ENCODE results near the gene NUBP1. TPM values are rescaled to one million over a fixed set of nuclear protein-coding genes. Genes with fewer than 3 reads are reported as not detected.

The NUBP1 gene
- total and polyA plus RNA-seq, 8 donors, result 14.6 to 32.1 (median 22.3) TPM

GRCh38 chr16:10741844-10742243 is 1.8 kb upstream of the NUBP1 start:
- Histone ChIP-seq H3K4me3 (no peak overlapping the region), H3K27me3 (no peaks in the 10 kb centered on the region), H3K36me3 (no peaks in the 10 kb centered on the region), H3K9me3 (no peaks in the 10 kb centered on the region), H3K27ac (peak overlapping the region in 2 of 4 donors; percentile 52 to 98), H3K4me1 (peaks cover 8 to 52% (median 19%) of the 10 kb centered on the region in 3 donors)
- no peak for FAIRE-seq
- DNase-seq, result peak in 4 of 6 donors; percentile 35 to 78 (median 62)
- no peak for TF ChIP-seq CTCF (IDR thresholded peaks at IDR 0.05)
- 31 to 37% methylated on average over 4 of the region's 4 CpGs for WGBS, 2 donors
- intact Hi-C loops (cut with DNase I), result no loop called here
- no peak for ATAC-seq

- intact Hi-C loops (cut with DNase I), result no loop called here
- no peaks in the 10 kb centered on the region for H3K27me3 ChIP-seq
- DNase-seq, result no peak
- no peak for ATAC-seq
- peak overlapping the region; percentile 97 to 99 (median 98) for H3K27ac ChIP-seq
- no peak for TF ChIP-seq CTCF (IDR thresholded peaks at IDR 0.05)
- no peak for FAIRE-seq
- H3K36me3 ChIP-seq, result peaks cover 0 to 6% (median 0%) of the 10 kb centered on the region in 3 donors
- H3K9me3 ChIP-seq, result no peaks in the 10 kb centered on the region
- 24 to 29% methylated on average over 5 of the region's 5 CpGs for WGBS, 2 donors
- H3K4me1 ChIP-seq, result peaks cover 8 to 49% (median 19%) of the 10 kb centered on the region in 3 donors
- peak overlapping the region in 2 of 4 donors; percentile 59 for H3K4me3 ChIP-seq
These were observed 424 bp upstream of the NUBP1 start for GRCh38 chr16:10743227-10743609.

GRCh38 chr16:10744370-10745030 is 858 bp downstream of the NUBP1 start:
- TF ChIP-seq CTCF (IDR thresholded peaks at IDR 0.05), result no peak
- intact Hi-C loops (cut with DNase I), result no loop called here
- peaks cover 8 to 42% (median 19%) of the 10 kb centered on the region in 3 donors for H3K4me1 ChIP-seq
- peak overlapping the region in 3 of 4 donors; percentile 98 to 99 (median 98) for H3K27ac ChIP-seq
- ATAC-seq, result peak; percentile 0 to 3 (median 0)
- FAIRE-seq, result no peak
- no peaks in the 10 kb centered on the region for H3K27me3 ChIP-seq
- DNase-seq, result peak in 1 of 6 donors; percentile 23
- WGBS, 2 donors, result 38 to 40% methylated on average over 17 of the region's 17 CpGs
- no peaks in the 10 kb centered on the region for H3K9me3 ChIP-seq
- H3K36me3 ChIP-seq, result peaks cover 0 to 15% (median 0%) of the 10 kb centered on the region in 3 donors
- H3K4me3 ChIP-seq, result peak overlapping the region; percentile 2 to 59 (median 31)

- Histone ChIP-seq H3K4me3 (no peak overlapping the region), H3K4me1 (peaks cover 8 to 38% (median 19%) of the 10 kb centered on the region in 3 donors), H3K9me3 (no peaks in the 10 kb centered on the region), H3K27me3 (no peaks in the 10 kb centered on the region), H3K27ac (peak overlapping the region in 3 of 4 donors; percentile 6 to 99 (median 98)), H3K36me3 (peaks cover 0 to 23% (median 0%) of the 10 kb centered on the region in 3 donors)
- FAIRE-seq (no peak), DNase-seq (no peak), ATAC-seq (no peak)
- 35 to 36% methylated on average over 2 of the region's 2 CpGs for WGBS, 2 donors
- intact Hi-C loops (cut with DNase I), result no loop called here
- no peak for TF ChIP-seq CTCF (IDR thresholded peaks at IDR 0.05)
These were observed 2.2 kb downstream of the NUBP1 start for GRCh38 chr16:10745841-10746240.

GRCh38 chr16:10750793-10751192 is 7.2 kb downstream of the NUBP1 start:
- FAIRE-seq (no peak), DNase-seq (no peak), ATAC-seq (no peak)
- Histone ChIP-seq H3K4me1 (peaks cover 0 to 6% (median 1%) of the 10 kb centered on the region in 3 donors), H3K27ac (no peak overlapping the region), H3K27me3 (no peaks in the 10 kb centered on the region), H3K4me3 (no peak overlapping the region), H3K36me3 (peaks cover 0 to 29% (median 6%) of the 10 kb centered on the region in 3 donors), H3K9me3 (no peaks in the 10 kb centered on the region)
- TF ChIP-seq CTCF (IDR thresholded peaks at IDR 0.05), result no peak
- WGBS, 2 donors, result 91 to 93% methylated on average over 11 of the region's 11 CpGs
- intact Hi-C loops (cut with DNase I), result loop anchor here in 1 of 3 donors (10.0 kb wide), 1 partner anchor 174 kb away; no protein-coding TSS in a partner anchor

Data from pancreas (tissue), 10 donors.